Measurements from ENCODE around the gene ARL17B.
"Not testable (repeated sequence)": the region's sequence is repeated elsewhere in the genome, so short reads cannot be mapped to it uniquely, and the experiment has no call there.

Gene ARL17B

GRCh38 chr17:46244949-46245768, 116.4 kb downstream of the ARL17B start:
- not testable (repeated sequence) for DNase-seq

- DNase-seq: not testable (repeated sequence)
These were observed 117.1 kb downstream of the ARL17B start for GRCh38 chr17:46244339-46244913.

GRCh38 chr17:46243928-46244327, 117.6 kb downstream of the ARL17B start:
- DNase-seq: not testable (repeated sequence)

- not testable (repeated sequence) for DNase-seq
These were observed 118.1 kb downstream of the ARL17B start for GRCh38 chr17:46243505-46243904.

- DNase-seq: not testable (repeated sequence)
These were observed 130.2 kb downstream of the ARL17B start for GRCh38 chr17:46231359-46231758.

GRCh38 chr17:46225274-46225794, 136.2 kb downstream of the ARL17B start:
- peak; percentile 94 to 97 for DNase-seq

- DNase-seq: not testable (repeated sequence)
These were observed 136.7 kb downstream of the ARL17B start for GRCh38 chr17:46224864-46225263.
